WTC11 (cell line): ENCODE results near the gene INPP5A.

Experiments
- TF ChIP-seq, protein P1 (sequence below): sonication (generic); formaldehyde crosslinking; IDR thresholded peaks from 2 replicates; pipeline ENCODE4 v1.8.1; 2023; ENCODE audit warnings: mild to moderate bottlenecking, missing genetic modification reagents, moderate library complexity
- TF ChIP-seq, protein P2 (sequence below): fragments of 200-600 bp; IDR thresholded peaks from 2 replicates; pipeline ENCODE4 v1.8.0; 2022; ENCODE audit warnings: antibody characterized with exemption
- TF ChIP-seq, protein P3 (sequence below): sonication (generic); formaldehyde crosslinking; IDR thresholded peaks from 2 replicates; pipeline ENCODE4 v1.8.0; 2022; ENCODE audit warnings: mild to moderate bottlenecking, missing genetic modification reagents
- TF ChIP-seq, protein P4 (sequence below): sonication (generic); formaldehyde crosslinking; IDR thresholded peaks from 2 replicates; pipeline ENCODE4 v1.8.1; 2022; ENCODE audit warnings: mild to moderate bottlenecking, moderate library complexity, missing genetic modification reagents
- TF ChIP-seq, protein P5 (sequence below): sonication (generic); formaldehyde crosslinking; IDR thresholded peaks from 2 replicates; pipeline ENCODE4 v1.8.1; 2023; ENCODE audit warnings: mild to moderate bottlenecking, missing genetic modification reagents

DNA sequence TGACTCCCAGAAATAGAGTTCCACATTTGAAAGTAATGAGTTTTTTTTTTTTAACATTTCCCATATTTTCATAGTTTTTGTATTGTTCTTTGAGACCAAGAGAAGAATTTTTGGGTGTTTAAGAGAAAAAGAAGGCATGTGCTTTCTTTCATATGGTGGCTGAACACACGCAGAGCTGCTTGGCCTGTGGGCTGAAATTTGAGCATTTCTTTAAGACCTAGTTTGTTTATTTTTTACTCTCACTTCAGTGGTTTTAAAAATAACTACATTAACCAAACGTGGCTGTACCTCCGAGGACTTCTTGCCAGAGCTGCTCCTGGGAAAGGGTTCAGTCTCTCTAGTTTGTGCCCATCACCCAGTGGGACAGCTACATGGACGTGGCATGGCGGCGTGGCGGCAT is 58.3 kb downstream of the INPP5A start:
- TF ChIP-seq, protein P1, sequence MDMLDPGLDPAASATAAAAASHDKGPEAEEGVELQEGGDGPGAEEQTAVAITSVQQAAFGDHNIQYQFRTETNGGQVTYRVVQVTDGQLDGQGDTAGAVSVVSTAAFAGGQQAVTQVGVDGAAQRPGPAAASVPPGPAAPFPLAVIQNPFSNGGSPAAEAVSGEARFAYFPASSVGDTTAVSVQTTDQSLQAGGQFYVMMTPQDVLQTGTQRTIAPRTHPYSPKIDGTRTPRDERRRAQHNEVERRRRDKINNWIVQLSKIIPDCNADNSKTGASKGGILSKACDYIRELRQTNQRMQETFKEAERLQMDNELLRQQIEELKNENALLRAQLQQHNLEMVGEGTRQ (CRISPR knock-in tag): no peak
- TF ChIP-seq, protein P2, sequence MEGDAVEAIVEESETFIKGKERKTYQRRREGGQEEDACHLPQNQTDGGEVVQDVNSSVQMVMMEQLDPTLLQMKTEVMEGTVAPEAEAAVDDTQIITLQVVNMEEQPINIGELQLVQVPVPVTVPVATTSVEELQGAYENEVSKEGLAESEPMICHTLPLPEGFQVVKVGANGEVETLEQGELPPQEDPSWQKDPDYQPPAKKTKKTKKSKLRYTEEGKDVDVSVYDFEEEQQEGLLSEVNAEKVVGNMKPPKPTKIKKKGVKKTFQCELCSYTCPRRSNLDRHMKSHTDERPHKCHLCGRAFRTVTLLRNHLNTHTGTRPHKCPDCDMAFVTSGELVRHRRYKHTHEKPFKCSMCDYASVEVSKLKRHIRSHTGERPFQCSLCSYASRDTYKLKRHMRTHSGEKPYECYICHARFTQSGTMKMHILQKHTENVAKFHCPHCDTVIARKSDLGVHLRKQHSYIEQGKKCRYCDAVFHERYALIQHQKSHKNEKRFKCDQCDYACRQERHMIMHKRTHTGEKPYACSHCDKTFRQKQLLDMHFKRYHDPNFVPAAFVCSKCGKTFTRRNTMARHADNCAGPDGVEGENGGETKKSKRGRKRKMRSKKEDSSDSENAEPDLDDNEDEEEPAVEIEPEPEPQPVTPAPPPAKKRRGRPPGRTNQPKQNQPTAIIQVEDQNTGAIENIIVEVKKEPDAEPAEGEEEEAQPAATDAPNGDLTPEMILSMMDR: no peak
- TF ChIP-seq, protein P3, sequence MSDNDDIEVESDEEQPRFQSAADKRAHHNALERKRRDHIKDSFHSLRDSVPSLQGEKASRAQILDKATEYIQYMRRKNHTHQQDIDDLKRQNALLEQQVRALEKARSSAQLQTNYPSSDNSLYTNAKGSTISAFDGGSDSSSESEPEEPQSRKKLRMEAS (CRISPR knock-in tag): no peak
- TF ChIP-seq, protein P4, sequence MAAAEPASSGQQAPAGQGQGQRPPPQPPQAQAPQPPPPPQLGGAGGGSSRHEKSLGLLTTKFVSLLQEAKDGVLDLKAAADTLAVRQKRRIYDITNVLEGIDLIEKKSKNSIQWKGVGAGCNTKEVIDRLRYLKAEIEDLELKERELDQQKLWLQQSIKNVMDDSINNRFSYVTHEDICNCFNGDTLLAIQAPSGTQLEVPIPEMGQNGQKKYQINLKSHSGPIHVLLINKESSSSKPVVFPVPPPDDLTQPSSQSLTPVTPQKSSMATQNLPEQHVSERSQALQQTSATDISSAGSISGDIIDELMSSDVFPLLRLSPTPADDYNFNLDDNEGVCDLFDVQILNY (CRISPR knock-in tag): no peak
- TF ChIP-seq, protein P5, sequence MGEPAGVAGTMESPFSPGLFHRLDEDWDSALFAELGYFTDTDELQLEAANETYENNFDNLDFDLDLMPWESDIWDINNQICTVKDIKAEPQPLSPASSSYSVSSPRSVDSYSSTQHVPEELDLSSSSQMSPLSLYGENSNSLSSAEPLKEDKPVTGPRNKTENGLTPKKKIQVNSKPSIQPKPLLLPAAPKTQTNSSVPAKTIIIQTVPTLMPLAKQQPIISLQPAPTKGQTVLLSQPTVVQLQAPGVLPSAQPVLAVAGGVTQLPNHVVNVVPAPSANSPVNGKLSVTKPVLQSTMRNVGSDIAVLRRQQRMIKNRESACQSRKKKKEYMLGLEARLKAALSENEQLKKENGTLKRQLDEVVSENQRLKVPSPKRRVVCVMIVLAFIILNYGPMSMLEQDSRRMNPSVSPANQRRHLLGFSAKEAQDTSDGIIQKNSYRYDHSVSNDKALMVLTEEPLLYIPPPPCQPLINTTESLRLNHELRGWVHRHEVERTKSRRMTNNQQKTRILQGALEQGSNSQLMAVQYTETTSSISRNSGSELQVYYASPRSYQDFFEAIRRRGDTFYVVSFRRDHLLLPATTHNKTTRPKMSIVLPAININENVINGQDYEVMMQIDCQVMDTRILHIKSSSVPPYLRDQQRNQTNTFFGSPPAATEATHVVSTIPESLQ: no peak
